ENCODE data around the gene MAPKAPK2. TPM values are rescaled to one million over a fixed set of nuclear protein-coding genes. Genes with fewer than 3 reads are reported as not detected.

Gene MAPKAPK2
- total RNA-seq, 1 experiment from 2014 or later: 96.2 TPM

DNA sequence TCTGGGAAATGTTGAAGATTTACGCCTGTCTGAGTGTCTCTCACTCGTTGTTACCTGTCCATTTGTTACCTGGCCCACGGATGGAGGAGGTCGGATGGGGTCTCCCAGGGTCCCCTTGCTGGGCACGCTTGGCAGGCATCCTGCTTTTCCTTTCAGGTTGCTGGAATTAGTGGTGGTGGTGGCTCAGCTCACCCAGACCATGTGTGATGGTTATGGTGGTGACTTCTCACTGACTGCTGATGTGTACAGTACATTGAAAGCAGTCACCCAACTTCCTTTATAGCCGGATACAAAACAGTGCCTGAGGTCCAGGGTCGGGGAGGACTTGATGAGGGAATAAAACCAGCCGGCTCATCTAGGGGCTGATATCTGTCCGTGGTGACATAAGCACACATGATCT is 19.5 kb downstream of the MAPKAPK2 start:
- Mint-ChIP-seq H3K27me3 (ENCODE audit: unreplicated experiment) (no peaks in the 10 kb centered on the region), H3K4me3 (ENCODE audit: low read depth, unreplicated experiment) (no peak overlapping the region), H3K27ac (ENCODE audit: unreplicated experiment) (no peak overlapping the region), H3K9me3 (ENCODE audit: low read depth, unreplicated experiment) (no peaks in the 10 kb centered on the region), H3K36me3 (ENCODE audit: insufficient read depth, unreplicated experiment) (peaks cover 4% of the 10 kb centered on the region), H3K4me1 (ENCODE audit: low read depth, unreplicated experiment) (peaks cover 72% of the 10 kb centered on the region)
- no TSS peak for BruUV-seq (replicated peaks)
- CTCF ChIA-PET: interaction anchor here (0.6 kb wide), 1 partner anchor 97 kb away, joined by 3 read pairs; no protein-coding TSS in a partner anchor
- no peak for DNase-seq
- TF ChIP-seq, protein P1, sequence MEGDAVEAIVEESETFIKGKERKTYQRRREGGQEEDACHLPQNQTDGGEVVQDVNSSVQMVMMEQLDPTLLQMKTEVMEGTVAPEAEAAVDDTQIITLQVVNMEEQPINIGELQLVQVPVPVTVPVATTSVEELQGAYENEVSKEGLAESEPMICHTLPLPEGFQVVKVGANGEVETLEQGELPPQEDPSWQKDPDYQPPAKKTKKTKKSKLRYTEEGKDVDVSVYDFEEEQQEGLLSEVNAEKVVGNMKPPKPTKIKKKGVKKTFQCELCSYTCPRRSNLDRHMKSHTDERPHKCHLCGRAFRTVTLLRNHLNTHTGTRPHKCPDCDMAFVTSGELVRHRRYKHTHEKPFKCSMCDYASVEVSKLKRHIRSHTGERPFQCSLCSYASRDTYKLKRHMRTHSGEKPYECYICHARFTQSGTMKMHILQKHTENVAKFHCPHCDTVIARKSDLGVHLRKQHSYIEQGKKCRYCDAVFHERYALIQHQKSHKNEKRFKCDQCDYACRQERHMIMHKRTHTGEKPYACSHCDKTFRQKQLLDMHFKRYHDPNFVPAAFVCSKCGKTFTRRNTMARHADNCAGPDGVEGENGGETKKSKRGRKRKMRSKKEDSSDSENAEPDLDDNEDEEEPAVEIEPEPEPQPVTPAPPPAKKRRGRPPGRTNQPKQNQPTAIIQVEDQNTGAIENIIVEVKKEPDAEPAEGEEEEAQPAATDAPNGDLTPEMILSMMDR (IDR thresholded peaks at IDR 0.05; ENCODE audit: unreplicated experiment): no peak
- intact Hi-C loops (cut with micrococcal nuclease; ENCODE audit: unreplicated experiment): no loop called here

DNA sequence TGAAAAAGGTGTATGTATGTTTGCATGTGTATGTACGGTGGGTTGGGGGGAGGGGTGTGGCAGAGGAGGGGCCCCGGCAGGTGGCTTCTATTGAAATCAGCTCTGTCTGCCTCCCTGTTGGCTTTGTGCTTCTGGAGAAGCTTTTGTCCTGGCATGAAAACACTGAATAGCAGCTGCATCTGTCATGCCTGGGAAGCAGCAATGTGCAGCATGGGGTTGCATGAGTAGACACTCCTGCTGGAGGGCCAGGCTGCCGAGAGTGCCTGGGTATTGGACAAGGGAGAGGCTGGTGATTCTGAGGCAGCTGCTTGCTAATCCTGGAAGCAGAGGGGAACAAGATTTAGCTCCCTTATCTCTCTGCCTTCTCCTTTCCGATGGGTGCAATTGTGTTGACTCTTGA is 20.5 kb downstream of the MAPKAPK2 start:
- Mint-ChIP-seq H3K27me3 (ENCODE audit: unreplicated experiment) (no peaks in the 10 kb centered on the region), H3K4me1 (ENCODE audit: low read depth, unreplicated experiment) (peaks cover 72% of the 10 kb centered on the region), H3K4me3 (ENCODE audit: low read depth, unreplicated experiment) (no peak overlapping the region), H3K27ac (ENCODE audit: unreplicated experiment) (no peak overlapping the region), H3K36me3 (ENCODE audit: insufficient read depth, unreplicated experiment) (peaks cover 4% of the 10 kb centered on the region), H3K9me3 (ENCODE audit: low read depth, unreplicated experiment) (no peaks in the 10 kb centered on the region)
- CTCF ChIA-PET: interaction anchor here (1.1 to 1.2 kb wide), 2 partner anchors 10 to 42 kb away, joined by 3 read pairs; no protein-coding TSS in a partner anchor
- DNase-seq: no peak
- intact Hi-C loops (cut with micrococcal nuclease; ENCODE audit: unreplicated experiment): no loop called here
- TF ChIP-seq, protein P1 (IDR thresholded peaks at IDR 0.05; ENCODE audit: unreplicated experiment): no peak
- BruUV-seq (replicated peaks): no TSS peak

DNA sequence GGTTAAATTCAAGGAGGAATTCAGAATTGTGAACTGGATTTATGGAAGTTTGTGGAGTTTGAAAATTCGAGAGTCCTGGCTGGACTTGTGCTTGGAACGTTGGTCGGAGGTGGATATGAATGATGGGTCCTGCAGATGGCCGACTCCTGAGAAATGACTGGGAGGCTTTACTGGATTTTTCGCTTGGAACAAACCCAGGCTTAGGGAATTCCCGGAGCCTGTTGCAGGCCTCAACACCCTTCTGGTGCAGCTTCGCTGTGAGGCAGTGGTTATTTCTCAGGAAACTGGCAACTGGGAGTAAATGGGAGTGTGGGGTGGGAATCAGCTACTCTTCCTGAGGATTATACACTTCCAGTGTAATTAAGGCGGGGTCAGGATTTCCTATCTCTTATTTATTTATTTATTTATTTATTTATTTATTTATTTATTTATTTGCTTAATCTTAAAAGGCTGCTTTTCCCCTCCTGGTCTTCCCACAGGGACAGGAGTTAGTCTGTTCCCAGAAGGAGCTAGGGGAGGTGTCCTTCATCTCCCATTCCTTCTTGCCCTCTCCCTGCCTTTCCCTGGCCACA is 21.1 kb downstream of the MAPKAPK2 start:
- BruUV-seq (replicated peaks): no TSS peak
- no peak overlapping the region for H3K27ac Mint-ChIP-seq (ENCODE audit: unreplicated experiment)

DNA sequence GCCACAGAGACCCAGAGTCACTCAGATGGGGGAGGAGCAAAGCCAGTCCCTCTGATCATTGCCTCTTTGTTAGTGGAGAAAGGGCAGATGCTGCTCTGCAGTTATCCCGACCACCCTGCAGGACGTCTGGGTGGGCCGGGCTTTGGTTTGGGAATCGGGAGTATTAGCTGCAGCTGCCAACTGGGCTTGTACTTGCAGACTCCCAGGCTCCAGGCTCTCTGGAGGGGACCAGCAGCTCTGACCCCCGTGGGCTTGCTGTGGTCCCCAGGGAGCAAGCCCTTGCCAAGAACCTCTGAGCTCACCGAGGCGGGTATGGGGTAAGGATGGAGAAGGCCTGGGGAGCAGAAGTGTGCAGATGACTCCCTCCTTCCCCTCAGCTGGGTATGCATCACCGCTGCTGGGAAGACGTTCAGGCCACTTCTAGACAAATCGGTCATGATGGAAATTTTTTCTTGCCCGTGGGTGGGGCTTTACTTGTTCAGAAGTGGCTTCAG is 21.6 kb downstream of the MAPKAPK2 start:
- no TSS peak for BruUV-seq (replicated peaks)
- Mint-ChIP-seq H3K4me1 (ENCODE audit: low read depth, unreplicated experiment) (peaks cover 70% of the 10 kb centered on the region), H3K27me3 (ENCODE audit: unreplicated experiment) (no peaks in the 10 kb centered on the region), H3K4me3 (ENCODE audit: low read depth, unreplicated experiment) (no peak overlapping the region), H3K36me3 (ENCODE audit: insufficient read depth, unreplicated experiment) (peaks cover 4% of the 10 kb centered on the region), H3K27ac (ENCODE audit: unreplicated experiment) (no peak overlapping the region), H3K9me3 (ENCODE audit: low read depth, unreplicated experiment) (no peaks in the 10 kb centered on the region)
- intact Hi-C loops (cut with micrococcal nuclease; ENCODE audit: unreplicated experiment): no loop called here
- DNase-seq: no peak
- TF ChIP-seq, protein P1 (IDR thresholded peaks at IDR 0.05; ENCODE audit: unreplicated experiment): no peak
- CTCF ChIA-PET: interaction anchor here (1.2 kb wide), 1 partner anchor 9 kb away, joined by 3 read pairs; no protein-coding TSS in a partner anchor

More for the DNA sequence above, 21.1 kb downstream of the MAPKAPK2 start:
- intact Hi-C loops (cut with micrococcal nuclease; ENCODE audit: unreplicated experiment): no loop called here
- H3K27me3 Mint-ChIP-seq (ENCODE audit: unreplicated experiment): no peaks in the 10 kb centered on the region
- TF ChIP-seq, protein P1 (IDR thresholded peaks at IDR 0.05; ENCODE audit: unreplicated experiment): no peak
- no peak overlapping the region for H3K4me3 Mint-ChIP-seq (ENCODE audit: low read depth, unreplicated experiment)
- no peaks in the 10 kb centered on the region for H3K9me3 Mint-ChIP-seq (ENCODE audit: low read depth, unreplicated experiment)
- no peak for DNase-seq
- H3K36me3 Mint-ChIP-seq (ENCODE audit: insufficient read depth, unreplicated experiment): peaks cover 4% of the 10 kb centered on the region
- CTCF ChIA-PET: interaction anchor here (1.1 to 1.2 kb wide), 2 partner anchors 9 to 42 kb away, joined by 3 read pairs; no protein-coding TSS in a partner anchor
- peaks cover 72% of the 10 kb centered on the region for H3K4me1 Mint-ChIP-seq (ENCODE audit: low read depth, unreplicated experiment)

All from Calu3 (cell line).